Activated CD4-positive, alpha-beta T cell treated with anti-CD3 and anti-CD28 coated beads for 1 hour (primary cell): ENCODE measurements around the gene ANAPC2.
"Not testable (repeated sequence)": the region's sequence is repeated elsewhere in the genome, so short reads cannot be mapped to it uniquely, and the experiment has no call there.

Experiments
- DNase-seq: peaks from one replicate; pipeline ENCODE4 v3.0.0-alpha.2; 2020

Gene ANAPC2

DNA sequence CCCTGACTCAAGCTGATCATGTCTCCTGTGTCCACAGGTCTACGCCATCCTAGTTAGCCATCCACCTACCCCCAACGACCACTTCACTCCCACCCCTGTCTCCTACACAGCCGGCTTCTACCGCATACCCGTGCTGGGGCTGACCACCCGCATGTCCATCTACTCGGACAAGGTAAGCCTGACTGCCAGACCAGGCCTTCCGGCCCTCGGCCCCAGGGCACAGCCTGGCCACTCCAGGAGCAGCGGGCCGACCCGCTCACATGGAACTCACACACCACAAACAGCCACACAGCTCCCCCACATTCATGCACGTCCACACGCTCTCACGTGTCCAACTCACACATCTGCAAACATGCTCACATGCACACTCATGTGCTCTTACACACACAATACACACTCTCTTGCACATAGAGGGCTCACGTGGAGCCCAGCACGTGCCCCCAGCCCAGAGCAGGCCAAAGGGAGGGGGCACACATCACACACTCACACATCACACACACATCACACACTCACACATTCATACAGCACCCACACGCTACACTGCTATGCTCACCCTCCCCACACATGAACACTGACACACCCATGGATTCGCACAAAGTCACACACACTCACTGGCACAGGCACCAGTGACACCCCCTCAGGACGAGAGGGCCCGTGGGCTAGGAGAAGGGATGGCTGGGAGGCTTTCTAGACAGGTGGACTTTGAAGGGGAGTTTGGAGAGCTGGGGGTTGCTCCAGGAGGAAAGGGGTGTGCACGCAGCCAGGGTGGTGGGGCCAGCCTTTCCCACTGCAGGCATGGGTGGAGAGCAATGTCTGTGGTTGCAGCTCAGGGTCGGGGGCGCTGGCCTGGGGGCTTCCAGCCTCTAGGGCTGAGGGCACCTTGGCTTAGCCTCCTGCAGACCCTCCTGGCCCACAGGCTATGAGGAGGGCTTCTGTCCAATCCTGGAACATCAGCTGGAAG lies 46.1 kb downstream of the ANAPC2 start:
- DNase-seq: no peak

DNA sequence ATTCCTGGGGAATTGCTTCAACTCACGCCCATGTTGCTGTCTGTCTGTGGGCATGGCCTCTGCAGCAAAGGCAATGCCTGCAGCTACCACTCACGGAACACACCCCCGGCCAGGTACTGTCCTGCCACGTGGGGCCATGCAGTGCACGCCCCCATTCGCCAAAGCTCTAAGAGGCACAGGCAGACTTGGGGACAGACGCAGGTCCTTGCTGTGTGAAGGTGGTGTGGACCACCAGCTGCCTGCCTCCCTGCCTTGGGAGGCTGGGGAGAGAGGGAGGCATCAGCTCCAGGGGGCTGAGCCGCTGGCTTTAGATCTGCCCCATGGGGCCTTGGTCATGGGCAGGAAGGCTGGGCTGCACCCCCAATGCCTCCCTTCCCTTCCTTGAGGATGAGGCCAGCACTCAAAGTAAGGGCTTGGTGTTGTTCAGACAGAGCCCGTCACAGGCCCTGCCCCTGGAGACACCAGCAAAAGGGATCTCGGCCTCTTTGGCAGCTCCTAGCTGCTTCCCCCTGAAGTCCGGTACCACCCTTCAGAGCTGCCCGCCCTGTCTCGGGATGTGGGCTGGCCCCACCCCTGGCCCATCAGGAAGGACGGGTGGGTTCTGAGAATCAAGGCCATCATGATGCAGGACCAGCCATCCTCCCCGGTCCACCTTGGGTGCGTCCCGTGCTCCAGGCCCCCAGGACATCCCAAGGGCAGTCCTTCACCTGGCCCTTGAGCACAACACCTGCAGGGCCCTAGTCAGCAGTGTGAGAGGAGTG lies 47.1 kb downstream of the ANAPC2 start:
- no peak for DNase-seq

GRCh38 chr9:137140151-137141012 lies 48.0 kb downstream of the ANAPC2 start:
- no peak for DNase-seq

- no peak for DNase-seq
Measured at GRCh38 chr9:137139468-137140150, 48.8 kb downstream of the ANAPC2 start.

- no peak for DNase-seq
Measured at GRCh38 chr9:137138722-137139467, 49.5 kb downstream of the ANAPC2 start, which contains the start of gene GRIN1. GRIN1 (plus strand) TSS chr9:137139154; CDS start chr9:137139487, 333 bp downstream.

DNA sequence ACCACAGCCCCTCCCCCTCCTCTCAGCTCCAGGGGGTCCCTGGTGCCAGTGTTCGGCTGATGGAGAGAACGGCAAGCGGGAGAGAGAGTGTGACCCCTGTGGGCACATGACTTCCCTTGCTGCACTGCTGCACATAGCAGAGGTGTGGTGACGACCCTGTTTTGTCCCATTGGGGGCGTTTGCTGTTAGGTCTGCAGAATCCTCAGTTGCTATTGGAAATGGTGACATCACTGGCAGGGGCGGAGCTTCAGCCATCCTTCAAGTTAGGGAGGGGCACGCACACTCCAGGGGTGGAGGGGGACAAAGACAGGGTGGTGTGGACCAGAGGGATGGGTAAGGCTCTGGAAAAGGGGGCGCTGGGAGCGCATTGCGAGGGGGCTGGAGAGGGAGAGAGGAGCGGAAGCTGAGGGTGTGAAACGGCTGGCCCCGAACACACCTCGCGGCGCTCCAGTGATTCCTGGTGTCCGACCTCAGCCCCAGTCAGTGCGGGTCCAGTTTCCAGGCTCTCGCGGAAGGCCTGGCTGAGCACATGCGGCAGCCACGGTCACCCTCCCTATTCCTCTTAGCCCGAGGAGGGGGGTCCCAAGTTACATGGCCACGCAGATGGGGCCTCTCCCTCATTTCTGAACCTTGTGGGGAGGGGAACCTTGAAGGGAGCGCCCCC lies 50.2 kb downstream of the ANAPC2 start:
- no peak for DNase-seq

DNA sequence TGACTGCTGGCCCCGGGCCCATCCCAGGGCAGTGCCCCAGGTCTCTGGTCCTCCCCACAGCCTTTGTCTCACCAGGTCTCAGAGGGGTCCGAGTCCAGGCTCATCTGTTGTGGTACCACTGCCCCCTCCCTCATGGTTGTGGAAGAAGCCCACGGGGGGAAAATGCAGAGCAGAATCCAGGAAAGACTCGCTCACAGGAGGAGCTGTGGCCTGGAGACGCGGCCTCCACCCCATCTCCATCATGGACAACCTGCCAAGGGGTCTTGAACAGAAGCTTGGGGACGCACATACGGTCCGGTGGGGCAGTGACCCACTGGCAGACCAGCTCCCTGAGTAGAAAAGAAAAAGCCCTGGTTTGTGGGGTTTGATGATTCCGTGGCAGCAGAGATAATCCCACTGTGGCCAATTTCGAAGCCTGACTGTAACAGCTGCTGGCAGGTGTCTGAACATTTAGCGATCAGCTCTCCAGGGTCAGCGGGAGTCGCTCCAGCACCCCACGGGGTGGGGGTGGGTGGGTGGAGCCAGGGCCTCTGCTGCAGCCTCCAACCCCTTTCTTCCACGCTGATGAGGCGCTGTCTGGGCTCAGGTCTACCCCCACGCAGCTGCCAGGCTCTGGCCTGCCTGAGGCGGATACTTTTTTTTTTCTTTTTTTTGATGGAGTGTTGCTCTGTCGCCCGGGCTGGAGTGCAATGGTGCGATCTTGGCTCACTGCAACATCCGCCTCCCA lies 51.3 kb downstream of the ANAPC2 start:
- DNase-seq: no peak

- no peak for DNase-seq
Measured at GRCh38 chr9:137136261-137136880, 52.0 kb downstream of the ANAPC2 start.

- DNase-seq: not testable (repeated sequence)
Measured at GRCh38 chr9:137135154-137135553, 53.2 kb downstream of the ANAPC2 start.

GRCh38 chr9:137134191-137134590 lies 54.2 kb downstream of the ANAPC2 start:
- no peak for DNase-seq

DNA sequence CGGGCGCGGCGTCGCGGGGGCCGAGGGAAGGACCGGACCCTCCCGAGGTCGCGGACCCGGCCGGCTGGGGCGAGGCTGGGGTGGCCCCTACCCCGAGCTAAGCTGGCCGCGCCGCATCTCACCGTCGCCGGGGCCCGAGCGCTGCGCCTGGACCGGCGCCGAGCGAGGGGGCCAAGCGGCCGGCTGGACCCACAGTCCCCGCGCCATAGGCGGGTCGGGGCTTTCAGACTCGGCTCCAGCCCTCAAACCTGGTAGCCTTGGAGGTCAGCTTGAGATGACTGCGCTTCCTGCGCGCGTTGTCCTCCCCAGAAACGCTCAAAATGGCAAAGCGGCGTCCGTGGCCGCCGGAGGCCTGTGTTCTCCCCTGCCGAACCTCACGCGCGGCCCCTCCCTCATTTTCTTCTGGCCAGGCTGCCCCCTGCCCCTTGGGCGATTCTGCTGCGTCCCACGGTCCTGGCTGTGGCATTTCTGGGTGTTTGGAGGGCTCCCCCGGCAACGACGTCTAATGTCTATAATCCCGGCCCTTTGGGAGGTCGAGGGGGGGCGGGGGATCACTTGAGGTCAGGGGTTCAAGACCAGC lies 58.1 kb downstream of the ANAPC2 start:
- no peak for DNase-seq

DNA sequence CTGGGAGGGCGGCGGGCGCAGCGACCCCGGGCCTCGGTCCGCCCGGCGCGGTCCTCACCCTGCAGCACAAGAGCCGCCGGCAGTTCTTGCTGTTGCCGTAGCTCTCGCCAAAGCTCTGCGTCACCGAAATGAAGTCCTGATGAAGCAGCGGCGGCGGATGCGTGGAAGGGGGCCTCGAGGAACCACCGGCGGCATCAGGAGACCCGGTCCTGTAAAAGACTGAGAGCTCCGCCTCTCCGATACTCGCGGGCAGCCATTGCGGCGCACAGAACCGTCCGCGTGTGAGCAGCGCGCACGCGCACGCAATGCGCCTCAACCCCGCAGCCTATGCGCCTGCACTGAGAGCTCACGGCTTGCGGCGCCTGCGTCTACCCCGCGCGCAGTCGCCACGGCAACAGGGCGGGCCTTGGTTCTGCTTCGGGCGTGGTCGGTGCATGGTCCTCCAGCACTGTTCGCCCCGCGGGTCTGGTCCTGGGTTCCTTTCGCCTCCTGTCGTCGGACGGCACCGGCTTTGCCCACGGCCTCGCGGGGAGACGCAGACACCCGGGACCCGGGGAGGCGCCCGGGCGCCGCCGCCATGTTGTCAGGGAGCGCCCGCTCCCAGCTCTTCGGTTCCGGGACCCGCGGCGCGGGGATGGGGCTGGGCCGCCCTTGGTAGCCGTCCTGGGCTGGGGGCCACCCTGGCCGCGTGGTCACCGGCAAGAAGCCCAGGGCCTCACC lies 58.7 kb downstream of the ANAPC2 start:
- peak; percentile 85 for DNase-seq

- DNase-seq: no peak
Measured at GRCh38 chr9:137128862-137129455, 59.4 kb downstream of the ANAPC2 start.

DNA sequence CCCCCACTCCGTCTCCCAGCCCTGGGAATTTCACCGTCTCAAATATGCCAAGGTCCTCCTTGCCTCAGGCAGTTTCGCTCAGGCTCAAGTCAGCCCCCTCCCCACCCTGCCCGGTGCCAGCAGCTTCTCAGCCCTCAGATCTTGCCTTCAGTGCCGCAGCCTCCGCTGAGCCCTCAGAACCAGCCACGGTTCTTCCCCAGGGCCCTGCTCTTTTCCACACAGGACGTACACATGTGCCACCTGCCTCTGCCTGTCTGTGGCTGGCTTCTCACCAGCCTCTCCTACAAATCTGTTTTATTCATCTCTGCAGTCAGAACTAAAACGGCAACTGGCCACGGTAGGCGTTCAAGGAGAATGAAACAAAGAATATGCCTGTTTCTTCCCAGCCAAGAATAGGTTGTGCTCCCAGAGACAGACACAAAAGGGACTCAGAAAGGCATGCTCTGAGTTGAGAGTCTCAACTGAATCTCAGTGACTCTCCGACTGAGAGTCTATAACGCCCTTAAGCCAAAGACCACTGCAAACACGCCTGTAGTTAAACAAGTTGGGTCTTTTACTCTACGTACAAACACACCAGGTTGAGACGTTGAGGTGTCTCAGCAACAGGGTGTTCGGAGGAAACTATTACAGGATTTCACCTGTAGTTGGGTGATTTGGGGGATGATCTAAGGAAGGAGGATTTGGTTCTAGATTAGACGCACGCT lies 60.0 kb downstream of the ANAPC2 start:
- no peak for DNase-seq

DNA sequence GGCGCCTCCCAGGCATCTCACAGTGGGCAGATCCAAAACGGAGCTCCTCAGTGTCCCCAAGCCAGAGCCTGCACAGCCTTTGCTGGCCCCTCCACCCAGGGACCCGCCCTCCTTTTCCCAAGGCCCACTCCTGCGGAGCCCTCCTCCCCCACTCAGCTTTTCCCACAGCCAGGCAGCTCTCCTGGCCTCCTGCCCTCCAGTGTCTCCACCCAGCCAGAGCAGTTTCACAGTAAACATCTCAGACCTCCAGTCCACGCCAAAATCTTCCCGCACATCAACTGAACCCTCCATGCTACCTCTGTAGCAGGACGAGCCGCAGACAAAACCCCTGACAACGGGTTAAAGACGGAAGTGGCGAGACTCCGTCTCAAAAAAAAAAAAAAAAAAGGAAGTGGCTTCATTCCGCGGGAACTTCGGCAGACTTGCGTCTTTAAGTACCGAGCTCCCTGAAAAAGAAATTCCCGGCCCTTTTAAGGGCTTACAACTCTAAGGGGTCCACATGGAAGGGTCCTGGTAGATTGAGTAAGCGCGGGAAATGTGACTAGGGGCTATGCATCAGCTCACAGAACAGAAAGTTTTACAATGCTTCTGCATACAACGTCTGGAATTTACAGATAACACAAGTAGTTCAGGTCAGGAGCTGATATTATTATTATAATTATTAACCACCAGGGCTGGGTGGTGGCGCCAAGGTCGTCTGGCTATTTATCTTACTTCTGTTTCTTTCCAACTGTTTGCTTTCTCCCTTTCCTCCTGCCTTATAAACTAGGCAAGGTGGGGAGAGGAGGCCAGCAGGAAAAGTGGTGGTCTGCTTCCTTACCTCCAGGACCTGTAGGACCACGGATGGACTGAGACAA lies 60.8 kb downstream of the ANAPC2 start:
- no peak for DNase-seq

- DNase-seq: no peak
Measured at GRCh38 chr9:137126786-137127185, 61.6 kb downstream of the ANAPC2 start.
